ENCODE data around the gene MAGED2. TPM values are rescaled to one million over a fixed set of nuclear protein-coding genes. Genes with fewer than 3 reads are reported as not detected.

The MAGED2 gene
- total RNA-seq (240 and 241 TPM in 2 replicates), polyA plus RNA-seq (286 and 309 TPM in 2 replicates), polyA minus RNA-seq (199 and 222 TPM in 2 replicates), Bru-seq, nascent RNA (percentile 71 among the genes with signal in this experiment), BruChase-seq, experiment 1, labeled RNA remaining after a 6-hour chase (percentile 96 among the genes with signal in this experiment), BruChase-seq, experiment 2, labeled RNA remaining after a 2-hour chase (percentile 87 among the genes with signal in this experiment)
- 258 and 276 TPM in 2 replicates for polyA plus RNA-seq (2011; cell fraction: cytosol; rRNA removed)
- polyA plus RNA-seq (2011; cell fraction: nucleus; rRNA removed), result 522 and 524 TPM in 2 replicates
- 222 and 302 TPM in 2 replicates for polyA plus RNA-seq (2012)
- 21.3 TPM for polyA minus RNA-seq (2011; cell fraction: cytosol; rRNA and poly(A)+ RNA removed)
- 69.1 and 86.6 TPM in 2 replicates for polyA minus RNA-seq (2011; cell fraction: nucleus; rRNA and poly(A)+ RNA removed)
- long read RNA-seq, transcript MAGED2-206 (13 exons, 2,189 nt), result major isoform, 483 of 1,010 reads
- long read RNA-seq, transcript MAGED2-203 (12 exons, 2,066 nt), result minor isoform, 128 of 1,010 reads
- long read RNA-seq, transcript MAGED2-201 (12 exons, 1,958 nt), result minor isoform, 30 of 1,010 reads
- long read RNA-seq, transcript MAGED2-204 (13 exons, 2,048 nt), result minor isoform, 103 of 1,010 reads
- long read RNA-seq, partial matches to known transcripts, result 122 of 1,010 reads
- long read RNA-seq, other reads (novel, unspliced or antisense), result 136 of 1,010 reads

DNA sequence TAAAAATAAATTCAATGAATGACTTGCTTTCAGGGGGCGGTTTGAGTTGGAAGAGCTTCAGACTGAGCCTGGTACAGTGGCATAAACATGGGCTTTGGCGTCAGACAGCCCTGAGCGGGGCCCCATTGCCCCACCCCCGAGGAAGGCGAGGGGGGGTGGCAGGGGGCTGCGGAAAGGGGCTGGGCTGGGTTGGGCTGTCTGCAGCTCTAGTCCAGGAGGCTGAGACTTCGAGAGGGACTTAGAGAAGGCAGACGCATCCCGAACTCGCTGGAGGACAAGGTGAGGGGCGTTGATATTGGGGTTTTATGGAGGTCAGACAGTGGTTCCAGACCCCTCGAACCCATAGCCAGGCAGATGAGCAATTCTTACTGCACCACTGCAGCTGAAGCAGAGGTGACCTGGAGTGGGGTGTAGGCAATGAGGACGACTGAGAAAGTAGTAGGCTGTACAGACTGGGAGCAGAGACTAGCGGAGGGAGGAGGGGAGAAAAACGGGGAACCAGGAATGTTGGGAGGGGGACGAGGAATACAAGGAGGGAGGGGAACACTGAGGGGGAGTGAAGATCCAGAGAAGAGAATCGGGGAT, at the start of gene MAGED2:
TSS of gene MAGED2 (plus strand) at position 222 of the 585 bp plus-strand sequence. CDS start 1,587 bp downstream, outside the sequence.
- CTCF ChIA-PET, result interaction anchor here (0.6 to 1.1 kb wide), 2 partner anchors 168 to 325 kb away, joined by 3 to 4 read pairs; no protein-coding TSS in a partner anchor

More for the DNA sequence above, at the start of gene MAGED2:
- Histone ChIP-seq H3K36me3 (ENCODE audit: control insufficient read depth in 2 of 2, extremely low read depth in 1 of 2, insufficient read depth in 2 of 2, low read length in 2 of 2) (peaks cover 0 to 25% of the 10 kb centered on the region in 2 experiments), H3K9me3 (replicated peaks; ENCODE audit: control insufficient read depth, insufficient read depth, low read length) (no peaks in the 10 kb centered on the region), H4K20me1 (replicated peaks; ENCODE audit: control insufficient read depth, extremely low read depth, insufficient read depth, low read length) (no peaks in the 10 kb centered on the region), H3K4me2 (ENCODE audit: insufficient read depth, low read length) (peak within 1 kb of the TSS; percentile 67), H3K27ac (ENCODE audit: insufficient read depth, low read depth, low read length) (peak within 1 kb of the TSS; percentile 23), H3K79me2 (ENCODE audit: control insufficient read depth, insufficient read depth, low read length) (peaks cover 18% of the 10 kb centered on the region), H3K9ac (replicated peaks; ENCODE audit: extremely low read depth, insufficient read depth, low read length) (peak within 1 kb of the TSS; percentile 64), H3K27me3 (ENCODE audit: control insufficient read depth in 2 of 2, insufficient read depth in 2 of 2, low read length in 2 of 2) (peaks cover 3 to 10% of the 10 kb centered on the region in 2 experiments), H2AFZ (ENCODE audit: low read depth, low read length) (peak within 1 kb of the TSS; percentile 79), H3K9me1 (replicated peaks; ENCODE audit: control insufficient read depth, extremely low read depth, insufficient read depth, low read length) (no peaks in the 10 kb centered on the region), H3K4me1 (ENCODE audit: control insufficient read depth, extremely low read depth, insufficient read depth, low read length) (peaks cover 5% of the 10 kb centered on the region), H3K4me3 (replicated peaks in 1 of 3; ENCODE audit: insufficient read depth in 1 of 3, low read depth in 1 of 3, low read length in 3 of 3) (peak within 1 kb of the TSS; percentile 43 to 83 (median 81))
- TF ChIP-seq JUN (IDR thresholded peaks at IDR 0.05; ENCODE audit: borderline replicate concordance, insufficient read depth, insufficient read length, low read depth), result no peak
- TF ChIP-seq POLR2A (IDR thresholded peaks at IDR 0.05; ENCODE audit: low read depth, low read length), result no peak
- no peak for TF ChIP-seq MYC (IDR thresholded peaks at IDR 0.05; ENCODE audit: low read depth, low read length)
- no peak for TF ChIP-seq FOS (IDR thresholded peaks at IDR 0.05; ENCODE audit: borderline replicate concordance, insufficient read depth, low read length)
- no peak for TF ChIP-seq CTCF (IDR thresholded peaks at IDR 0.05; ENCODE audit: extremely low read depth in 1 of 2, insufficient read depth in 1 of 2, low read depth in 1 of 2, low read length in 2 of 2)
- TF ChIP-seq, protein P1, sequence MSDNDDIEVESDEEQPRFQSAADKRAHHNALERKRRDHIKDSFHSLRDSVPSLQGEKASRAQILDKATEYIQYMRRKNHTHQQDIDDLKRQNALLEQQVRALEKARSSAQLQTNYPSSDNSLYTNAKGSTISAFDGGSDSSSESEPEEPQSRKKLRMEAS (IDR thresholded peaks at IDR 0.05; ENCODE audit: insufficient read depth, insufficient read length), result no peak
- TF ChIP-seq POLR2AphosphoS5 (IDR thresholded peaks at IDR 0.05; ENCODE audit: insufficient read depth, low read depth, low read length), result no peak
- TF ChIP-seq EZH2 (IDR thresholded peaks at IDR 0.05; ENCODE audit: borderline replicate concordance, low read depth, low read length, severe bottlenecking), result no peak
- TF ChIP-seq GATA2 (IDR thresholded peaks at IDR 0.05; ENCODE audit: insufficient read depth, insufficient read length, low read depth, low read length), result no peak
- intact Hi-C loops (cut with micrococcal nuclease), result loop anchor here (1.0 to 10.0 kb wide), 12 partner anchors 115 to 1755 kb away; partner anchors contain the start of genes APEX2, FAM120C, GNL3L and HUWE1
- BruUV-seq (replicated peaks), result no TSS peak
- dilution Hi-C loops (cut with MboI; ENCODE audit: extremely low pct_ligation_motif_present, low sequenced_read_pairs), result no loop called here
- POLR2A ChIA-PET, result no interaction called here
- FAIRE-seq (peak; percentile 90), DNase-seq (ENCODE audit: low read depth, low spot score) (peak; percentile 68)
